GM19099 (cell line): Measurements from ENCODE around the gene KLHL9.

Experiments used
- POLR2A ChIP-seq: IDR thresholded peaks from 3 replicates; pipeline ENCODE4 v1.6.1; 2011; ENCODE audit warnings: low read depth; ENCODE audit not compliant: insufficient read length; ENCODE audit errors: extremely low read depth

KLHL9 gene

DNA sequence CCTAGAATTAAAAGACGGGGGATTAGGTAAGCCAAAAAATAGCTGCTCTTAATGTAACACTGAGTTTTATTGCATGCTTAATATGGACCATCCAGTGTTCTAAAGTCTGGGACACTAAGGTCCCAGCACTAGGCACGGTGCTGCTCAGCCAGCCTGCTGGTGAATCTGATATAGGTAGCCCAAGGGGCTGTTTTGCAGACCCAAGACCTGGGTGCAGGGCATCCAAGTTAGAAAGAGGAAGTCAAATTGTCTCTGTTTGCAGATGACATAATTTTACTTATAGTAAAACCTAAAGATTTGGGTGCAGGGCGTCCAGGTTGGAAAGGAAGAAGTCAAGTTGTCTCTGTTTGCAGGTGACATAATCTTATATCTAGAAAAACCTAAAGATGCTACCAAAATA is 47.9 kb downstream of the KLHL9 start:
- no peak for TF ChIP-seq POLR2A

DNA sequence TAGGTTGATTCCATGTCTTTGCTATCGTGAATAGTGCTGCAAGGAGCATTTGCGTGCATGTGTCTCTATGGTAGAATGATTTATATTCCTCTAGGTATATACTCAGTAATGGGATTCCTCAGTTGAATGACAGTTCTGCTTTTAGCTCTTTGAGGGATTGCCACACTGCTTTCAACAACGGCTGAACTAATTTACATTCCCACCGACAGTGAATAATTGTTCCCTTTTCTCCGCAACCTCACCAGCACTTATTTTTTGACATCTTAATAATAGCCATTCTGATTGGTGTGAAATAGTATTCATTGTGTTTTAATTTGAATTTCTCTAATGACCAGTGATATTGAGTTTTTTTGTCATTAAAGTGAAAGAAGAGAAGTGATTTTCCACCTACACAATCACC is 48.5 kb downstream of the KLHL9 start:
- TF ChIP-seq POLR2A: no peak

DNA sequence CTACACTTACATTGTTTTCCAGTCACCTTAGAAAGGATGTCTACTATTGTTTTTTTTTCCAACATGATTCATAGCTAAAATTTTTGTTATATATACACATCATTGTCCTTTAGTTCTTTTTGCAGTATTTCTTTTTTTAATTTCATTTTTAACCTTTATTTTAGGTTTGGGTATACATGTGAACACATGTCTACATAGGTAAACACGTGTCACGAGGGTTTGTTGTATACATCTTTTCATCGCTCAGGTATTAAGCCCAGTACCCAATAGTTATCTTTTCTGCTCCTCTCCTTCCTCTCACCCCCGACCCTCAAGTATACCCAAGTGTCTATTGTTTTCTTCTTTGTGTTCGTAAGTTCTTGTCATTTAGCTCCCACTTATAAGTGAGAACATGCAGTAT is 49.1 kb downstream of the KLHL9 start:
- no peak for TF ChIP-seq POLR2A

DNA sequence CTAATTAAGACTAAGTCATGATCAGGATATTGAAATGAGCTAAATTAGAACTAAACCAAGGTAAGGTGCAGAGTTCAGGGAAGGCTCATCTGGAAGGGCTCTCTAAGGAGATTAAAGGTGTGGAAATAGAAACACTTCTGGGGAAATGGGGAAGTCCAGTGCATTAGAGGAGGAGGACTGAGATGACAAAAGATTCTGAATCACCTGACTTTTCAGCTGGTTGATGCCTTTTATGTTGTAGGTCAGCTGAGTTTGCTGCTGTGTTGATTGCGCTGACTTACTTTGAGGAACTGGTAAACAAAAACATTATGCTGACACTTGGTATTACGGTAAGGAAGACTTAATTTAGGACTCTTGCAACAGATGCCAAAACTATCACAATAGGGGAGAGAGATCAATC is 53.9 kb downstream of the KLHL9 start:
- TF ChIP-seq POLR2A: no peak
